Measurements from ENCODE around the gene MGMT. TPM values are rescaled to one million over a fixed set of nuclear protein-coding genes. Genes with fewer than 3 reads are reported as not detected.

MGMT gene
- total and polyA plus RNA-seq, 9 of the 15 experiments (the other 6 are each of a cell fraction or from before 2014, with no cell fraction given) = 0.03 to 0.29 (median 0.11) TPM; not detected in 4

DNA sequence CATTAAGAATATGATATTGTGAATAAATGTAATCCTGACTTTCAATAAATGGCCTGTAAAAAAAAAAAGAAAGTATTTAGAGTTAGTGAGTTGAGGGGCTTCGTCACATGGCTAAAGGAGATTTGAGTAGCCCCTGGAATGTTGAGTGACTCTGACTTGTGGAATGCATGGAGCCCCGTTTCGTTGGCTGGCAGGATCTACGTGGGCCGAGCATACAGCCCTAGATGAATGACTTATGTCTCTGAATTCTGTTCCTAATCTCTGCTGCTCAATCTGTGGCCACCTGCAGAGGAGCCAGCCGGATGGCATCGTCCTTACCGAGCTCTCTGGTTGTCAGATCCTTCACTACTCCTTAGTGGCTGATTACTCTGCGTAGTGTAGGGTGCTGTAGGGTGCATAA is 155.7 kb downstream of the MGMT start:
- H3K9ac ChIP-seq (ENCODE audit: insufficient read depth in 1 of 2, low read depth in 2 of 2, low read length in 2 of 2) = no peak overlapping the region
- no peaks in the 10 kb centered on the region for H4K20me1 ChIP-seq (replicated peaks; ENCODE audit: control insufficient read depth, insufficient read depth, low read length)
- H3K36me3 ChIP-seq (ENCODE audit: control insufficient read depth, insufficient read depth, low read length) = no peaks in the 10 kb centered on the region
- no peak overlapping the region for H3K27ac ChIP-seq (ENCODE audit: extremely low read depth, low read depth, low read length)
- FAIRE-seq = no peak
- no peaks in the 10 kb centered on the region for H3K4me1 ChIP-seq (replicated peaks in 1 of 2; ENCODE audit: control insufficient read depth in 2 of 2, insufficient read depth in 2 of 2, low read length in 2 of 2)
- no peak overlapping the region for H2AFZ ChIP-seq (ENCODE audit: low read depth, low read length)
- no peak for TF ChIP-seq BRF1 (IDR thresholded peaks at IDR 0.05; ENCODE audit: borderline replicate concordance, extremely low read depth, insufficient read length)
- ChIA-PET CTCF (ENCODE audit: low intra/inter-chr PET ratio) (no interaction called here), POLR2A (no interaction called here)
- 0% methylated on average over 9 of the region's 9 CpGs for WGBS (ENCODE audit: insufficient coverage, low coverage, missing lambda C conversion rate)
- intact Hi-C loops (cut with micrococcal nuclease) = no loop called here
- no peaks in the 10 kb centered on the region for H3K79me2 ChIP-seq (ENCODE audit: control insufficient read depth, insufficient read depth, low read length)
- no peak overlapping the region for H3K4me2 ChIP-seq (ENCODE audit: insufficient read depth, low read length)
- ATAC-seq = no peak
- no peaks in the 10 kb centered on the region for H3K9me1 ChIP-seq (ENCODE audit: control insufficient read depth, insufficient read depth, low read length)
- no TSS peak for BruUV-seq (replicated peaks)
- no peak for DNase-seq (ENCODE audit: extremely low read depth in 1 of 4, low spot score in 3 of 4)
- no peak overlapping the region for H3K4me3 ChIP-seq
- in situ Hi-C loops (cut with MboI) = no loop called here
- H3K9me3 ChIP-seq (replicated peaks; ENCODE audit: control insufficient read depth, insufficient read depth, low read depth, low read length) = no peaks in the 10 kb centered on the region
- H3K27me3 ChIP-seq (ENCODE audit: control insufficient read depth in 2 of 2, insufficient read depth in 2 of 2, low read length in 2 of 2) = peaks cover 0 to 7% of the 10 kb centered on the region in 2 experiments; a peak in 1 of 5 replicates

DNA sequence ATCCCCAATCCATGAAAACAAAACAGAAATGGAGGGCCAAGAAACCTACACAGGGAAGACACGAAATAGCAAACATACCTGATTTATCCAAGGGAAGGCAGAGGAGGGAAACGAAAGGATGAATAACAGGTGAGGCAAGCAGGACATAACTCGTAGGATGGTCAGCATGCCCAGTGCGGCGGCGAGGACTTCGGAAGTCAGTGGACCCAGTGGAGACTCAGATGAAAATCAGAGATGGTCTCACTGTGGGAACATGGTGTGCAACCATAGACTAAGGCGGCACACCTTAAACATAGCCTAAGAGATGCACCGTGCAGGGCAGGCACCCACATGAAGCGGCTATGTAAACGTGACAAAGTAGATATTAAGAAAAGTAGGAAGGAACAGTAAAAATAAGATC is 157.5 kb downstream of the MGMT start:
- Histone ChIP-seq H3K4me2 (ENCODE audit: insufficient read depth, low read length) (no peak overlapping the region), H3K9me3 (replicated peaks; ENCODE audit: control insufficient read depth, insufficient read depth, low read depth, low read length) (no peaks in the 10 kb centered on the region), H3K9ac (ENCODE audit: insufficient read depth in 1 of 2, low read depth in 2 of 2, low read length in 2 of 2) (no peak overlapping the region), H3K27me3 (ENCODE audit: control insufficient read depth in 2 of 2, insufficient read depth in 2 of 2, low read length in 2 of 2) (peaks cover 0 to 7% of the 10 kb centered on the region in 2 experiments; a peak in 2 of 5 replicates), H3K9me1 (ENCODE audit: control insufficient read depth, insufficient read depth, low read length) (no peaks in the 10 kb centered on the region), H3K79me2 (ENCODE audit: control insufficient read depth, insufficient read depth, low read length) (no peaks in the 10 kb centered on the region), H4K20me1 (replicated peaks; ENCODE audit: control insufficient read depth, insufficient read depth, low read length) (no peaks in the 10 kb centered on the region), H2AFZ (ENCODE audit: low read depth, low read length) (no peak overlapping the region), H3K4me3 (no peak overlapping the region), H3K4me1 (replicated peaks in 1 of 2; ENCODE audit: control insufficient read depth in 2 of 2, insufficient read depth in 2 of 2, low read length in 2 of 2) (no peaks in the 10 kb centered on the region), H3K27ac (ENCODE audit: extremely low read depth, low read depth, low read length) (no peak overlapping the region), H3K36me3 (ENCODE audit: control insufficient read depth, insufficient read depth, low read length) (no peaks in the 10 kb centered on the region)
- intact Hi-C loops (cut with micrococcal nuclease) (no loop called here), in situ Hi-C loops (cut with MboI) (no loop called here)
- no TSS peak for BruUV-seq (replicated peaks)
- FAIRE-seq = no peak
- ChIA-PET CTCF (ENCODE audit: low intra/inter-chr PET ratio) (no interaction called here), POLR2A (no interaction called here)
- ATAC-seq = no peak
- DNase-seq (ENCODE audit: extremely low read depth in 1 of 4, low spot score in 3 of 4) = no peak
- 1% methylated on average over 10 of the region's 11 CpGs for WGBS (ENCODE audit: insufficient coverage, low coverage, missing lambda C conversion rate)
- TF ChIP-seq ZC3H4 (CRISPR knock-in tag; IDR thresholded peaks at IDR 0.05; ENCODE audit: borderline replicate concordance) (no peak), CHD7 (IDR thresholded peaks at IDR 0.05; ENCODE audit: low read depth, low read length) (no peak), FOS (IDR thresholded peaks at IDR 0.05; ENCODE audit: extremely low read depth, insufficient read length) (no peak), MCM3 (IDR thresholded peaks at IDR 0.05) (no peak)

Measured in K562 (cell line).